HCT116 (cell line): ENCODE data around the gene PPWD1. TPM values are rescaled to one million over a fixed set of nuclear protein-coding genes. Genes with fewer than 3 reads are reported as not detected.

Experiments
- ATAC-seq: fragments of 200-7000 bp; cut with Tn5 transposase; 2 replicates; pipeline ENCODE4 v1.9.1; 2020; ENCODE audit warnings: mild to moderate bottlenecking, moderate library complexity
- BruUV-seq: library from RNA; stranded (reverse); fragments of 400-500 nt; replicated peaks from 2 replicates; lab custom pipeline; 2021; lab: Mats Ljungman, UMichigan
- CTCF ChIA-PET: fragments of 300-600 bp; sonication (Branson Sonifier 250); formaldehyde crosslinking; loops from one replicate; lab custom pipeline; 2021; ENCODE audit warnings: antibody characterized with exemption; lab: Charles Lee
- POLR2A ChIA-PET: fragments of 300-600, 350-600 bp; sonication (Branson Sonifier 250); formaldehyde crosslinking; loops from one replicate; lab custom pipeline; 2021; ENCODE audit warnings: antibody characterized with exemption; lab: Charles Lee
- RAD21 ChIA-PET, 2 experiments: fragments of 300-600 bp; sonication (Branson Sonifier 250); formaldehyde crosslinking; loops; one replicate each; lab custom pipeline; 2023; ENCODE audit warnings: low total read pairs in 2 of 2; ENCODE audit not compliant: uncharacterized antibody in 2 of 2, unreplicated experiment in 2 of 2, low non-redundant PET in 1 of 2; lab: Charles Lee
- DNase-seq: peaks from one replicate; pipeline ENCODE4 v3.0.0-alpha.2; 2010; ENCODE audit warnings: low read depth, low spot score
- H2AFZ ChIP-seq: fragments of 200-600 bp; shearing (Covaris generic), sonication (generic); 2 replicates; pipeline ENCODE4 v1.6.1; 2017; ENCODE audit warnings: low read depth, mixed run types, mixed read lengths, antibody characterized with exemption, low read length; ENCODE audit not compliant: poor library complexity, severe bottlenecking
- H3K27ac ChIP-seq: 2 replicates; pipeline ENCODE4 v1.5.1; 2012; ENCODE audit warnings: low read depth, low read length
- H3K27me3 ChIP-seq: fragments of 200-600 bp; sonication (generic); 2 replicates; pipeline ENCODE4 v1.6.1; 2016; ENCODE audit warnings: mixed run types, low read length, mixed read lengths; ENCODE audit not compliant: insufficient read depth
- H3K36me3 ChIP-seq, 2 experiments: fragments of 200-500 bp in 1 of 2; fragments of 200-600 bp in 1 of 2; sonication (Bioruptor generic) in 1 of 2; sonication (generic) in 1 of 2; 2 replicates each; pipeline versions ENCODE4 v1.5.1 to v1.6.1; 2014 to 2016; ENCODE audit warnings: low read length in 2 of 2, inconsistent platforms in 1 of 2, mixed read lengths in 1 of 2, mixed run types in 1 of 2; ENCODE audit not compliant: insufficient read depth in 2 of 2, control insufficient read depth in 1 of 2
- H3K4me1 ChIP-seq, 2 experiments: fragments of 200-600 bp in 1 of 2; sonication (generic) in 1 of 2; 2 replicates each; pipeline versions ENCODE4 v1.5.1 to v1.6.1; 2012 to 2017; ENCODE audit warnings: low read length in 2 of 2, inconsistent platforms in 1 of 2, mild to moderate bottlenecking in 1 of 2, mixed read lengths in 1 of 2, mixed run types in 1 of 2, moderate library complexity in 1 of 2; ENCODE audit not compliant: insufficient read depth in 2 of 2, control insufficient read depth in 1 of 2
- H3K4me2 ChIP-seq: fragments of 200-600 bp; sonication (generic); 2 replicates; pipeline ENCODE4 v1.6.1; 2017; ENCODE audit warnings: mixed run types, low read length, mixed read lengths
- H3K4me3 ChIP-seq, 2 experiments: fragments of 200-600 bp in 1 of 2; sonication (generic) in 1 of 2; replicated peaks in 1 of 2; 2 replicates each; pipeline ENCODE4 v1.5.1; 2011 to 2016; ENCODE audit warnings: low read length in 2 of 2, control low read depth in 1 of 2, low read depth in 1 of 2, mild to moderate bottlenecking in 1 of 2, mixed read lengths in 1 of 2, mixed run types in 1 of 2
- H3K79me2 ChIP-seq: fragments of 200-600 bp; sonication (generic); 2 replicates; pipeline ENCODE4 v1.6.1; 2017; ENCODE audit warnings: mild to moderate bottlenecking, mixed run types, low read length, moderate library complexity, mixed read lengths; ENCODE audit not compliant: insufficient read depth
- H3K9ac ChIP-seq: fragments of 200-600 bp; sonication (generic); 2 replicates; pipeline ENCODE4 v1.6.1; 2016; ENCODE audit warnings: low read length, mixed read lengths
- H3K9me2 ChIP-seq: fragments of 200-600 bp; sonication (generic), shearing (Covaris generic); 2 replicates; pipeline ENCODE4 v1.6.1; 2017; ENCODE audit warnings: mixed run types, mild to moderate bottlenecking, moderate library complexity; ENCODE audit not compliant: insufficient read depth
- H3K9me3 ChIP-seq, 2 experiments: fragments of 200-500 bp in 1 of 2; fragments of 200-600 bp in 1 of 2; sonication (Bioruptor generic) in 1 of 2; sonication (generic) in 1 of 2; 2 replicates each; pipeline ENCODE4 v1.6.1; 2014 to 2017; ENCODE audit warnings: low read length in 2 of 2, mixed read lengths in 2 of 2, inconsistent platforms in 1 of 2, low read depth in 1 of 2, mild to moderate bottlenecking in 1 of 2, mixed run types in 1 of 2, moderate library complexity in 1 of 2; ENCODE audit not compliant: control insufficient read depth in 1 of 2, insufficient read depth in 1 of 2
- H4K20me1 ChIP-seq: fragments of 200-600 bp; sonication (generic), shearing (Covaris generic); 2 replicates; pipeline ENCODE4 v1.6.1; 2017; ENCODE audit warnings: mixed run types, mild to moderate bottlenecking, moderate library complexity; ENCODE audit not compliant: insufficient read depth
- ATF3 ChIP-seq: IDR thresholded peaks from 2 replicates; pipeline ENCODE4 v1.6.1; 2012
- CBX3 ChIP-seq: IDR thresholded peaks from 2 replicates; pipeline ENCODE4 v1.6.1; 2012; ENCODE audit warnings: low read depth
- CEBPB ChIP-seq: IDR thresholded peaks from 2 replicates; pipeline ENCODE4 v1.6.1; 2012; ENCODE audit warnings: low read depth
- EGR1 ChIP-seq: IDR thresholded peaks from 2 replicates; pipeline ENCODE4 v1.6.1; 2012; ENCODE audit warnings: low read depth
- ELF1 ChIP-seq: IDR thresholded peaks from 2 replicates; pipeline ENCODE4 v1.6.1; 2012; ENCODE audit warnings: low read depth, borderline replicate concordance
- EZH2 ChIP-seq: fragments of 200-600 bp; sonication (generic); IDR thresholded peaks from 2 replicates; pipeline ENCODE4 v1.6.1; 2017; ENCODE audit warnings: antibody characterized with exemption, mixed run types
- EZH2phosphoT487 ChIP-seq: fragments of 200-600 bp; IDR thresholded peaks from 2 replicates; pipeline ENCODE4 v1.6.1; 2018; ENCODE audit warnings: antibody characterized with exemption, borderline replicate concordance
- FOSL1 ChIP-seq: IDR thresholded peaks from 2 replicates; pipeline ENCODE4 v1.6.1; 2012; ENCODE audit warnings: low read depth
- JUND ChIP-seq: IDR thresholded peaks from 2 replicates; pipeline ENCODE4 v1.6.1; 2012
- MAX ChIP-seq: IDR thresholded peaks from 2 replicates; pipeline ENCODE4 v1.6.1; 2012
- POLR2A ChIP-seq: IDR thresholded peaks from 2 replicates; pipeline ENCODE4 v1.7.0; 2011; ENCODE audit warnings: borderline replicate concordance; ENCODE audit not compliant: insufficient read depth, insufficient read length; ENCODE audit errors: extremely low read depth
- POLR2AphosphoS5 ChIP-seq: IDR thresholded peaks from 2 replicates; pipeline ENCODE4 v1.6.1; 2011; ENCODE audit warnings: mild to moderate bottlenecking, low read depth, low read length, moderate library complexity
- RAD21 ChIP-seq: IDR thresholded peaks from 2 replicates; pipeline ENCODE4 v1.6.1; 2012; ENCODE audit warnings: low read depth, mild to moderate bottlenecking
- SIN3A ChIP-seq: IDR thresholded peaks from 2 replicates; pipeline ENCODE4 v1.6.1; 2012; ENCODE audit warnings: low read depth
- SRF ChIP-seq: IDR thresholded peaks from 2 replicates; pipeline ENCODE4 v1.6.1; 2012; ENCODE audit warnings: low read depth
- TCF7L2 ChIP-seq: IDR thresholded peaks from 2 replicates; pipeline ENCODE4 v1.7.0; 2011; ENCODE audit warnings: borderline replicate concordance, inconsistent platforms; ENCODE audit not compliant: insufficient read depth, insufficient read length; ENCODE audit errors: extremely low read depth
- YY1 ChIP-seq: IDR thresholded peaks from 2 replicates; pipeline ENCODE4 v1.6.1; 2011; ENCODE audit warnings: low read length, low read depth, moderate library complexity, mild to moderate bottlenecking; ENCODE audit not compliant: insufficient replicate concordance; ENCODE audit errors: extremely low read depth
- ZBTB33 ChIP-seq: IDR thresholded peaks from 2 replicates; pipeline ENCODE4 v1.6.1; 2011; ENCODE audit warnings: mild to moderate bottlenecking, low read length, moderate library complexity; ENCODE audit not compliant: insufficient replicate concordance; ENCODE audit errors: extremely low read depth
- ZFX ChIP-seq: fragments of 450-650 bp; IDR thresholded peaks from 2 replicates; pipeline ENCODE4 v1.6.1; 2017
- ZNF274 ChIP-seq: fragments of 200-500 bp; sonication (Bioruptor generic); IDR thresholded peaks from 2 replicates; pipeline ENCODE4 v1.6.1; 2014; ENCODE audit warnings: mild to moderate bottlenecking, low read depth, low read length, inconsistent platforms
- intact Hi-C: fragments of 100-400 bp; cut with micrococcal nuclease; formaldehyde crosslinking; loops from 2 replicates; pipeline ENCODE4 v1.10.0; 2022
- total RNA-seq: library from RNA; stranded (reverse); gene quantifications from one replicate; pipeline ENCODE4 v1.2.1, GENCODE V29; 2021; ENCODE audit not compliant: unreplicated experiment

The PPWD1 gene
- total RNA-seq, 1 experiment from 2014 or later: 25.5 TPM

- Histone ChIP-seq H2AFZ (no peak overlapping the region), H3K27ac (no peak overlapping the region)
- no peak for TF ChIP-seq CEBPB
- TF ChIP-seq EGR1: no peak
- no peak for TF ChIP-seq RAD21
- TF ChIP-seq JUND: no peak
- TF ChIP-seq MAX: no peak
- TF ChIP-seq ATF3: no peak
- no peak for TF ChIP-seq ELF1
- no peak for TF ChIP-seq EZH2phosphoT487
- no peak for TF ChIP-seq ZFX
- no peak for TF ChIP-seq TCF7L2
- TF ChIP-seq ZNF274: no peak
- TF ChIP-seq EZH2: no peak
- no peak for TF ChIP-seq SRF
- TF ChIP-seq YY1: no peak
- no peak for TF ChIP-seq CBX3
- TF ChIP-seq FOSL1: no peak
- TF ChIP-seq POLR2A: no peak
- no peak for TF ChIP-seq POLR2AphosphoS5
- no peak for TF ChIP-seq ZBTB33
- TF ChIP-seq SIN3A: no peak
- TF ChIP-seq, all 23 proteins: peak for 0
Measured at GRCh38 chr5:65556718-65557117, 6.4 kb upstream of the PPWD1 start.

More at GRCh38 chr5:65556718-65557117, 6.4 kb upstream of the PPWD1 start:
- no peaks in the 10 kb centered on the region for H3K27me3 ChIP-seq
- H3K4me3 ChIP-seq: no peak overlapping the region
- H3K4me1 ChIP-seq: peaks cover under 1% of the 10 kb centered on the region in 2 experiments; a peak in 2 of 4 replicates
- peaks cover 64% of the 10 kb centered on the region for H3K79me2 ChIP-seq
- BruUV-seq: no TSS peak
- H3K9me2 ChIP-seq: no peaks in the 10 kb centered on the region
- ATAC-seq (no peak), DNase-seq (no peak)
- H3K9ac ChIP-seq: no peak overlapping the region
- no peak overlapping the region for H3K4me2 ChIP-seq
- intact Hi-C loops: no loop called here
- H3K9me3 ChIP-seq: no peaks in the 10 kb centered on the region
- H3K36me3 ChIP-seq: peaks cover 12 to 17% of the 10 kb centered on the region in 2 experiments
- CTCF ChIA-PET: no interaction called here
- RAD21 ChIA-PET: no interaction called here
- H4K20me1 ChIP-seq: no peaks in the 10 kb centered on the region; the same call in 1 of the 2 replicates
- POLR2A ChIA-PET: no interaction called here
